Progenitor cell of endocrine pancreas (in vitro differentiated cells): Measurements from ENCODE around the gene SLC4A11. TPM values are rescaled to one million over a fixed set of nuclear protein-coding genes. Genes with fewer than 3 reads are reported as not detected.

Experiments
- DNase-seq: peaks from one replicate; pipeline ENCODE4 v3.0.0; 2021; ENCODE audit warnings: low spot score; ENCODE audit not compliant: unreplicated experiment
- H3K27ac Mint-ChIP-seq: 2 replicates; pipeline ENCODE4 v1.8.0; 2021; ENCODE audit warnings: mild to moderate bottlenecking, moderate library complexity, mixed read lengths
- H3K27me3 Mint-ChIP-seq: 2 replicates; pipeline ENCODE4 v1.8.0; 2021; ENCODE audit warnings: mixed read lengths
- H3K36me3 Mint-ChIP-seq: 2 replicates; pipeline ENCODE4 v1.8.0; 2022; ENCODE audit warnings: mixed read lengths; ENCODE audit not compliant: insufficient read depth
- H3K4me1 Mint-ChIP-seq: 2 replicates; pipeline ENCODE4 v1.8.0; 2021; ENCODE audit warnings: low read depth, mixed read lengths
- H3K4me3 Mint-ChIP-seq: 2 replicates; pipeline ENCODE4 v1.8.0; 2021; ENCODE audit warnings: low read depth, mild to moderate bottlenecking, moderate library complexity, mixed read lengths
- H3K9me3 Mint-ChIP-seq: 2 replicates; pipeline ENCODE4 v1.8.0; 2021; ENCODE audit warnings: low read depth, mixed read lengths
- total RNA-seq: library from RNA; stranded (reverse); gene quantifications from 2 replicates; pipeline ENCODE4 v1.2.1, GENCODE V29; 2021
- TF ChIP-seq, protein P1 (sequence below): fragments of 200-600 bp; sonication (generic); IDR thresholded peaks from one replicate; pipeline ENCODE4 v1.5.0; 2021; ENCODE audit warnings: antibody characterized with exemption, mild to moderate bottlenecking; ENCODE audit not compliant: unreplicated experiment

Gene SLC4A11
- total RNA-seq, 1 donor from 2014 or later = 1.9 TPM

GRCh38 chr20:3227936-3228749 is 10.8 kb downstream of the SLC4A11 start:
- Mint-ChIP-seq H3K27me3 (no peaks in the 10 kb centered on the region), H3K4me3 (no peak overlapping the region), H3K4me1 (no peaks in the 10 kb centered on the region), H3K27ac (no peak overlapping the region), H3K36me3 (no peaks in the 10 kb centered on the region), H3K9me3 (no peaks in the 10 kb centered on the region)
- DNase-seq = no peak
- TF ChIP-seq, protein P1, sequence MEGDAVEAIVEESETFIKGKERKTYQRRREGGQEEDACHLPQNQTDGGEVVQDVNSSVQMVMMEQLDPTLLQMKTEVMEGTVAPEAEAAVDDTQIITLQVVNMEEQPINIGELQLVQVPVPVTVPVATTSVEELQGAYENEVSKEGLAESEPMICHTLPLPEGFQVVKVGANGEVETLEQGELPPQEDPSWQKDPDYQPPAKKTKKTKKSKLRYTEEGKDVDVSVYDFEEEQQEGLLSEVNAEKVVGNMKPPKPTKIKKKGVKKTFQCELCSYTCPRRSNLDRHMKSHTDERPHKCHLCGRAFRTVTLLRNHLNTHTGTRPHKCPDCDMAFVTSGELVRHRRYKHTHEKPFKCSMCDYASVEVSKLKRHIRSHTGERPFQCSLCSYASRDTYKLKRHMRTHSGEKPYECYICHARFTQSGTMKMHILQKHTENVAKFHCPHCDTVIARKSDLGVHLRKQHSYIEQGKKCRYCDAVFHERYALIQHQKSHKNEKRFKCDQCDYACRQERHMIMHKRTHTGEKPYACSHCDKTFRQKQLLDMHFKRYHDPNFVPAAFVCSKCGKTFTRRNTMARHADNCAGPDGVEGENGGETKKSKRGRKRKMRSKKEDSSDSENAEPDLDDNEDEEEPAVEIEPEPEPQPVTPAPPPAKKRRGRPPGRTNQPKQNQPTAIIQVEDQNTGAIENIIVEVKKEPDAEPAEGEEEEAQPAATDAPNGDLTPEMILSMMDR = no peak

DNA sequence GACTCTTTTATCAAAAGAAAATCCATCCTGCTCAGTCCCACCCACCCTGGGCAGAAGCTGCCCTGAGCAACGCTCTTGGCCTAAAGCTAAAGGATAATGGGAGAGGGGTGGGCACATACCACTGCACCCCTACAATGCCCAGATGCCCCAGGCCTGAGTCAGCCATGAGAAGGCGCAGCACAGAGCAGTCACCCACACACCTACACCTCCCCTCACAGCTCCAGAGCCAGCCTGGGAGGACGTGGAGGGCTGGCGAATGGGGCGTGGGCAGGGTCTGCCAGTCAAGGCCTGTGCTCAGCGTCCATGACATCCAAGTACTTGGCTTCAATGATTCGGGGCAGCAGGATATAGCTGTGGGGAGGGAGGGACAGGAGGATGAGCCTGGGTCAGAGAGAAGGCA is 11.5 kb downstream of the SLC4A11 start:
- no peaks in the 10 kb centered on the region for H3K36me3 Mint-ChIP-seq
- H3K27ac Mint-ChIP-seq = no peak overlapping the region

GRCh38 chr20:3226864-3227263 is 12.1 kb downstream of the SLC4A11 start:
- Mint-ChIP-seq H3K9me3 (no peaks in the 10 kb centered on the region), H3K4me3 (no peak overlapping the region), H3K27me3 (no peaks in the 10 kb centered on the region), H3K27ac (no peak overlapping the region), H3K4me1 (no peaks in the 10 kb centered on the region), H3K36me3 (no peaks in the 10 kb centered on the region)
- TF ChIP-seq, protein P1 = no peak
- DNase-seq = no peak

More for the DNA sequence above, 11.5 kb downstream of the SLC4A11 start:
- H3K27me3 Mint-ChIP-seq = no peaks in the 10 kb centered on the region
- no peaks in the 10 kb centered on the region for H3K9me3 Mint-ChIP-seq
- H3K4me1 Mint-ChIP-seq = no peaks in the 10 kb centered on the region
- TF ChIP-seq, protein P1 = no peak
- DNase-seq = no peak
- H3K4me3 Mint-ChIP-seq = no peak overlapping the region

GRCh38 chr20:3226093-3226492 is 12.9 kb downstream of the SLC4A11 start:
- TF ChIP-seq, protein P1 = no peak
- Mint-ChIP-seq H3K27ac (no peak overlapping the region), H3K4me3 (no peak overlapping the region), H3K27me3 (no peaks in the 10 kb centered on the region), H3K4me1 (no peaks in the 10 kb centered on the region), H3K36me3 (peaks cover 4% of the 10 kb centered on the region), H3K9me3 (no peaks in the 10 kb centered on the region)
- DNase-seq = no peak

GRCh38 chr20:3224681-3225421 is 14.1 kb downstream of the SLC4A11 start:
- Mint-ChIP-seq H3K27me3 (no peaks in the 10 kb centered on the region), H3K27ac (no peak overlapping the region), H3K9me3 (no peaks in the 10 kb centered on the region), H3K36me3 (peaks cover 7% of the 10 kb centered on the region), H3K4me1 (no peaks in the 10 kb centered on the region), H3K4me3 (no peak overlapping the region)
- DNase-seq = no peak
- TF ChIP-seq, protein P1 = no peak
